GM21367 (cell line): ENCODE measurements around the gene KIF21B.
"Not testable (repeated sequence)": the region's sequence is repeated elsewhere in the genome, so short reads cannot be mapped to it uniquely, and the experiment has no call there.

Experiments used
- ATAC-seq: cut with Tn5 transposase; IDR thresholded peaks from one replicate; pipeline ENCODE4 v1.9.1; 2021; ENCODE audit not compliant: unreplicated experiment

The KIF21B gene

DNA sequence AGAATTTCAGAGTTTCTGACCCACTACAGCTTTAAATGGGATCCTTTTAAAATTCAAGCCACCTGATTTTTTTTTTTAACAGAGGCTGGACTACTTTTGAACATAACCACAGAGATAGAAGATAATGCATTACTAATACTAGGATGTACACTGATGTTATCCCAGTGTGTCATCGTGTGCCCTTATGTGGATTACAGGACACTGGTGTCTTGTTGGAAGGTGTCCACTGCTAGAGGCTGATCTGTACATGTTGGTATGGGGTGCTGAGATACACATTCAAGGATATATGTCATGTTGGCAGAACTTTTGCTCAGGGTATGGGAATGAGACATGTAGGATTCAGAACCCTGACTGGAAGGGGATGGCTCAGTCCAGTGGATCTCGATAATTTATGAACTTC, 72.5 kb downstream of the KIF21B start:
- ATAC-seq = no peak

DNA sequence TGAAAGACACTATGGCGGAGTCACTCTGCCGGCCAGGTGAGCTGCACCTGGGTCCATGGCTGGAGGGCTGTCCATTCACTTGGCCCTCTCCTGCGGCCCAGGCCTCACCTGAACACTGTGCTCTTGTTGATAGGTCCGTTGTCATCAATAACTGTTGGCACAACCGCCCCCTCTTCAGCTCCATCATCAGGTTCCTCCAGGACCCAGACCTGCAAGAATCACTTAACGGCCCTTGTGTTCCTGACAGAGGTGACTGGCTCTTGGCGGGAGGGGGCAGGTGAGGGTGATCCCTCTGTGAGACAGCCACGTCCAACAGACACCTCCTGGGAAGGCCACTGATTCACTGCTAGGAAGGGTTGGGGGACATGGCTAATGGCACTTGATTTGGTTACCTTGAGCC, 73.9 kb downstream of the KIF21B start:
- no peak for ATAC-seq

DNA sequence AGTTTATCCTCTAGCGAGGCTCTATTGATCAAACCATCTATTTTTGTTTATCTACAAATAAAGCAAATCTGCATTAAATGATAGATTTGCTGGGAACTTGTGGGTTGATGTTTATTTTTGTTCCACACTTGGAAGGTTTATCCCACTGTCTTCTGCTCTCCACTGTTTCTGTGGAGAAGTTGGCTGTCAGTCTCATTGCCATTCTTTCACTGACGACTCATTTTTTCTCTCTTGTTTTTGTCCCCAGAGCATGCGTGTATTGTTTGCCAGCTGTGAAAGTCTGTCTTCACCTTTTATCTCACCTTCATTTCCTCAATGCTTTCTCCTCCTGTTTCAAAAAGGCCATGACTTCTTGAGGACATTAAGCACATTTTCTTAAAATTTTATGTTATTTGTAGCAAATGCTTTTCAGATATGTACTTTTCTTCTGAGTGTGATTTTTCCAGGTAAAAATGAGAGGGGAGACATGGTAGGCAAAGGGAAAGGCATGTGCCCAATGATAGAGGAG, 76.4 kb downstream of the KIF21B start:
- ATAC-seq = no peak

DNA sequence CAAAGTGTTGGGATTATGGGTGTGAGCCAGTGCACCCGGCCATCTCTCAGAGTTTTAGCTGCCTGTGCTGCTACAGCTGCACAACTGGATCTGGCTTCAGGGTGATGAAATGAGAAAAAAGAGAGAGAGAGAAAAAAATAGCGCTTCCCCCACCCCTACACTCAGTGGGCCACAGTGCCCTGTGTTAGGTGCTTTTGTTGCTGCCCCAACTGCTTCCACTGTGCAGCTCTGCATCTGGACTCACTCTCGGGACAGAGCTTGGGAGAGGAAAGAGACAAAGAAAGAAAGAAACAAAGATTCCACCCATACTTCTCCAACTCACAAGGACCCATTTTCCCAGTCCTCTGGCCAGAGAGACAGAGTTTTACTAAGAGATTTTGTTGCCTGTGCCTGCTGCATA, 78.4 kb downstream of the KIF21B start:
- no peak for ATAC-seq

DNA sequence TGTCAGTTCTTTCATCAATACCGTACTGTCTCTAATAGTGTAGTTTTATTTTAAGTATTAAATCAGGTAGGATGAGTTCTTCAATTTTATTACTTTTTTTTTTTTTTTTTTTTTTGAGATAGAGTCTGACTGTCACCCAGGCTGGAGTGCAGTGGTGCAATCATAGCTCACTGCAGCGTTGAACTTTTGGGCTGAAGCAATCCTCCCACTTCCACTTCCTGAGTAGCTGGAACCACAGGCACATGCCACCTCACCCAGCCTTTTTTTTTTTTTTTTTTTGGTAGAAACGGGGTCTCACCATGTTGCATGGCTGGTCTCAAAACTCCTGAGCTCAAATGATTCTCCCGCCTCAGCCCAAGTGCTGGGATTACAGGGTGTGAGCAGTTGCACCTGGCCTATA, 84.6 kb downstream of the KIF21B start:
- no peak for ATAC-seq

DNA sequence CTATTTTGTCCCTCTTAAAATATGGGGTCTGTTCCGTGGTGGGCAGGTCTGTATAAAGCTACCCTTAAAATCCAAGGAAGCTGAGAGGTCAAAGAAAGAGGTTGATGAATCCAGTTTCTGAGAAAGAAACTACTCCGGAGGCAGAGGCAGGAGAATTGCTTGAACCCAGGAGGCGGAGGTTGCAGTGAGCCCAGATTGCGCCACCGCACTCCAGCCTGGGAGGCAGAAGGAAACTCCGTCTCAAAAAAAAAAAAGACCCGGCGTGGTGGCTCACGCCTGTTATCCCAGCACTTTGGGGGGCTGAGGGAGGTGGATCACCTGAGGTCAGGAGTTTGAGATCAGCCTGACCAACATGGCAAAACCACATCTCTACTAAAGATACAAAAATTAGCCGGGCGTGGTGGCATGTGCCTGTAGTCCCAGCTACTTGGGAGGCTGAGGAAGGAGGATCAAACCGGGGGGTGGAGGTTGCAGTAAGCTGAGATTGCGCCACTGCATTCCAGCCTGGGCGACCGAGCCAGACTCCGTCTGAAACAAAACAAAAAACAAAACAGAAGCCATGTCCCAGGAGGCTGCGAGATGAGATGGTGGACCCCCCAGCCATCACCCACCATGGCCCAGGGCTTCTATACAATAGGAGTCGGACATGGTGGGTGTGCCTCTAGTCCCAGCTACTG, 88.1 kb downstream of the KIF21B start:
- ATAC-seq = not testable (repeated sequence)

DNA sequence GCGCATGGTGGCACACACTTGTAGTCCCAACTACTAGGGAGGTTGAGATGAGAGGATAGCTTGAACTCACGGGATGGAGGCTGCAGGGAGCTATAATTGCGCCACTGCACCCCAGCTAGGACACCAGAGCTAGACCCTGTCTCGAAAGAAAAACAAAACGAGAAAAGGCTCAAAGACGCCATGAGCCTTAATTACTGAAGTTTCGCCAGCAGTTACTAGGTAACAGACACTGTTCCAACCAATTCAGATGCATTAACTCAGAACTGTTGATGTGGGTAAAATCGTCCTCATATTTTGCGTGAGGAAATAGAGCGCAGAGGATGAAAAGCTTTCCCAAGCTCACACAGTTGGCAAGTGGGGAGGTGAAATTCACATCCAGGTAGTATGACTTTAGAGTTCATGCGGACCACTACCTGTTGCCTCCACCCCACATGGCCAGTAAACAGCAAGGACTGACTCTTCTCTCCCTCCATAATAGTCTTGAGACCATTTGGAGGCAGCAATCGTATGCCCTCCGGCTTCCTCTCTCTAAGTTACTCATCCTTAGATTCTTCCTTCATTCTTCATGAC, 88.8 kb downstream of the KIF21B start:
- ATAC-seq = no peak

DNA sequence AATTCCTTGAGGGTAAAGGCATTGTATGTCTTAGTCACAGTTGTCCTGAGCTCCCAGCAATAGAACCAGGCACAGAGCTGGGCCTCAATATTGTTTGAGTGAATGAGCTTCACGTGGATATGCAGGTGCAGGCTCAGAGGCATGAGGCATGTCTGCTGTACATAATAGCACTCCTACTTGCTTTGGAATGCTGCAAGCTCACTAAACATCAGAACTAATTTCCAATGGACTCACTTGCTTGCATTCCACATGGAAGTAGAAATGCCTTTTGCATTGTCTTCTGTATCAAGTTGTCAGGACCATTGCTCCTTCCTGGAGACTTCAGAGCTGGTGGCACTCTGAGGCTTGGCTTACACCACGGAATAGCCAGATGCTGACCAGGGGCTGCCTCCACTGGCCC, 91.7 kb downstream of the KIF21B start:
- ATAC-seq = no peak

DNA sequence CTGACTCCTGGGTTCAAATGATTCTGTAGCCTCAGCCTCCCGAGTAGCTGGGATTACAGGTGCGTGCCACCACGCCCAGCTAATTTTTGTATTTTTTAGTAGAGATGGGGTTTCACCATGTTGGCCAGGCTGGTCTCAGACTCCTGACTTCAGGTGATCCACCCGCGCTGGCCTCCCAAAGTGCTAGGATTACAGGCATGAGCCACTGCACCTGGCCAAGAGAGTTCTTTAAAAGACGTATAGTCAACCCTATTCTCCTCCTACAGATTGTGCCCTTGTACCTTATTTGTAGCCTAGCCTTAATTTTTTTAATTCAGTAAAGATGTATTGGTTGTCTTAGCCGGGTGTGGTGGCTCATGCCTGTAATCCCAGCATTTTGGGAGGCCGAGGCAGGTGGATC, 93.2 kb downstream of the KIF21B start:
- ATAC-seq = not testable (repeated sequence)

DNA sequence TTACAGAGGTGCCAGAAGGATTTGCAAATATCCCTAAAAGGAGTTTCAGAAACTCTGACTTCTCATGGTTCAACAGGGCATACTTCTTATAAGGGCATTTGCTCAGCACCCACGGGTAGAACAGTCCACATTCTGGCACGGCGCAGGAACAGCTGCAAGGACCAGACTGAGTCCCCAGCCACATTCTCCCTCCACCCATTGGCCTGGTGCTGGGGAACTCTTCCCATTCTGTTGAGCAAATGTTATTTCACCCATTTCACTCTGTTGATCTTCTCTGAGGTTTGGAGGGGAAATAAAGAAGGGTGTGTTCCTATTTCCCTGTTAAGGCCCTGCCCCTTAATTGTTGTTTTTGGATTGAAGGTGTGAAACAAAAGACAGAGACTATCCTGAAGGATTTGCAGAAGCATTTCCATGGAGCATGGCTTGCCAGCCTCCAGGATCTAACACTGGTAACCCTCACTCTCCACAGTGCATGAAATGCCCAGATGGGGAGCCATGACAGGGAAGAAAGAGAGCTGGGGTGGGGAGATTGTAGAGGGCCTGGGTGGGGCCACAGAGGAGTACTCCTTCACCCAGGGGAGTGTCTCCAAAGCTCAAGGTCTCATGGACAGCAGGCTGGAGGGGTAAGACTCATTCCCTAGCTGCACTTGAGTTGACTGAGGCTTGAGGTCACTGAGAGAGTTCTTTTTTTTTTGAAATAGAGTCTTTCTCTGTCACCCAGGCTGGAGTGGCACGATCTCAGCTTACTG, 93.8 kb downstream of the KIF21B start:
- no peak for ATAC-seq

DNA sequence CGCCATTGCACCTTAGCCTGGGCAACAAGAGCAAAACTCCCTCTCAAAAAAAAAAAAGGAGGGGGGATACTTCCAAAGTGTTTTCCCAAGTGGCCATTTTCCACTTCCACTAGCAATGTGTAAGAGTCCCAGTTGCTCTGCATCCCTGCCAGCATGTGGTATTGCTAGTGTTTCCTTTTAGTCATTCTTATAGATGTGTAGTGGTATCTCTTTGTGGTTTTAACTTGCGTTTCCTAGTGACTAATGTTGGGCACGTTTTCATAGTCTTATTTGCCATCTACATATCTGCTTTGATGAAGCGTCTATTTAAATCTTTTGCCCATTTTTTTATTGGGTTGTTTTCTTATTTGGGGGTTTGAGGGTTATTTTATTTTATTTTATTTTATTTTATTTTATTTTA, 97.7 kb downstream of the KIF21B start:
- ATAC-seq = no peak

DNA sequence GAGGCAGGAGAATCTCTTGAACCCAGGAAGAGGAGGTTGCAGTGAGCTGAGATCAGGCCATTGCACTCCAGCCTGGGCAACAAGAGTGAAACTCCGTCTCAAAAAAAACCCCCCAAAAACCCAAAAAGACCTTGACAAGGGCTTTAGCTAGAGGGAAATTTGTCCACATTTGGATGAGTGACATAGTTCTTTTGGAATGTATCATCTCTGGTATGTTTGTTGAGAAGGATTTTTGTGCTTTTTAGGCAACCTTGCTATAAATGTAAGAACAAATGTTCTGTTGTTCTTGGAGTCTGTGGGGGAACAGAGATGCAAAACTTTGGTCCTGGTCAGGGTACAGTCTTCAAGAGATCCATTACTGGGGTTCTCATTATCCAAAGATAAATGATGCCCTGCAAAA, 99.9 kb downstream of the KIF21B start:
- no peak for ATAC-seq

DNA sequence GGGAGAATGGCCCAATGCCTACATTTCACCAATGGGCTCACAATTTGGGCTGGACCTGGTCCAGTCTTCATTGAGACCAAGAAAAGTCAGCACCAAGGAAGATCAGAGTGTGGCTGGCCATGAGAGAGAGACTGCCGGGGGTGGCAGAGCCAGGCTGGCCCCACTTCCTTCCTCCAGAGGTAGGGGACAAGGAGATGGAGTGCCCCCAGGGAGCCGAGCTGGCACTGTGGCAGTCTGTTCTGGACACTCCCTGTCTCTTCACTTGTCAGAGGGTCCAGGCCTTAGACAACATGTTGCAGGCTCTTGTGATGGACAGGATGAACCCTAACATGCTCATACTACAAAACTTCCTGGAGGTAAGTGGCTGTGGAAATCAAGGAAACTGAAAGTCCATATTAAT, 101.1 kb downstream of the KIF21B start:
- ATAC-seq = no peak

DNA sequence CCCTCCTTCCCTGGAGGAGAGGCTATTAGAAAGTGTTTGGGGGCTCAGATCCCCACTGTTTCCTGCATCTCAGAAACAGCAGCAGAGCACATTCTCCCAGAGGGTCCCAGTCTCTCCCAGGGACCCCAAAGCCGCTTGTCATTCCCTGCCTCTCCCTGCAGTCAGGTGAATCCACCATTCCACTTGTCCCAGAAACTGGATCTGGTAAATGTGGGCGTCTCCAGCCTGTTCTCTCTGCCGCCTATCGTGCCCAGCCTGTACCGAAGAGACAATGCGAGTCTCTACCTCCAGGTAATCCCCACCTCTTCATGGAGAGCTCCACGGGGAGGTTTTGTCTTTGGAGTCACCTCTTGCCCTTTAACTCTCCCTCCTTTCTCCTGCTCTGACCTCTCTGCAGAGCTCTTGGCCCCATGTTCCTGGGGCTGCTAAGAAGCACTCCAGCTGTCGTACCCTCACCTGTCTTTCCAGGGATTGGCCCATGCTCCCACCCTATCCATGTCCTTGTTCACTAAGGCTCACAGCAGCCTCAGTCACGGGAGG, 101.9 kb downstream of the KIF21B start:
- ATAC-seq = no peak
